HG03457 (cell line): Measurements from ENCODE around the gene RFX2.
"Not testable (repeated sequence)": the region's sequence is repeated elsewhere in the genome, so short reads cannot be mapped to it uniquely, and the experiment has no call there.

ENCODE experiments used
- ATAC-seq: cut with Tn5 transposase; IDR thresholded peaks from one replicate; pipeline ENCODE4 v1.9.1; 2021; ENCODE audit warnings: moderate number of reproducible peaks; ENCODE audit not compliant: unreplicated experiment

Gene RFX2

GRCh38 chr19:5974721-5975387 is 135.4 kb downstream of the RFX2 start:
- no peak for ATAC-seq

GRCh38 chr19:5973867-5974635 is 136.2 kb downstream of the RFX2 start:
- no peak for ATAC-seq

DNA sequence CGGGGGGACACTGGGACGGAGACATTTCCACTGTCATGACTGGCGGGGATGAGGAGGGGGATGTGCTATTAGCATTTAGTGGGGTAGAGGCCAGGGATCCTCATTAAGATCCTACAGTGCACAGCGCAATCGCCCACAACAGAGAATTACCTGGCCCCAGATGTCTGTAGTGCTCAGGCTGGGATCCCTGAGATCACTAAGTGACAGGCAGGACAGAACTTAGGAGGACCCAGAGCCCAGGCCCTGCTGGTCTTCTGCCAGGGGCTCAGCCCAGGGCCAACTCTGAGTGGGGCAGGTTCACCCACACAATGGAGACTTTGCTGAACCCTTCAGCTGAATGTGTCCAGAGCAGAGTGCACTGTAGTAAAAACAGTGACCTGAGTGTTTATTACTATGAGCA is 136.9 kb downstream of the RFX2 start:
- no peak for ATAC-seq

- no peak for ATAC-seq
Measured at GRCh38 chr19:5972355-5972731, 138.0 kb downstream of the RFX2 start.

DNA sequence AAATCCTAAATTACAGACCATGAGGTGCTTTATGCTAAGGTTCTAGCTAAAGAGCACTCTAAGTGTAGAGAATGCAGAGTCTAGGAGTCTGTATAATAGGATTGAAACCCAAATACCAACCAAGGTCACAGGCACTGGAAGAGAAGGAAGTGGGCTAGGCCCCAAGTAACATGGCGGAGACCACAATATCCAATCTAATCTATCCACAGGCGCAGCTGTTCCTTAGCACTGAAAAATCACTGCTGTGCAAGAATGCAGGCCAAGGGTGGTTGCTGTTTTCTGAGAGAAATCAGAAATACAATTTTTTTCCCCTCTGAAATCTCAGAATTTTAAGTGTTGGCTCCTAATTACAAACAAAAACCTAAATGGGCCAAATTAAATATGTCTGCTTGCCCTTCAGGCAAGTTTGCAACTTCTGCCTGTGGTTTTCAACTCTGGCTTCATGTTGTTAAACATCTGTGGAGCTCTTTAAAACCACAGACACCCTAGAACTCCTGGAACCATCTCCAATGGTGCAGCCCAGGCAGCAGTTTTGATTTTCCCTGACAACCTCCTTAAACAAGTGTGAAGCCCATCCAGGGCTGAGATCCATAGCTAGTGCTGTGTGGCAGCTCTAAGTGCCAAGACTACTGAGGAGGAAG is 138.5 kb downstream of the RFX2 start:
- no peak for ATAC-seq

- ATAC-seq, result no peak
Measured at GRCh38 chr19:5969476-5969875, 140.8 kb downstream of the RFX2 start.

DNA sequence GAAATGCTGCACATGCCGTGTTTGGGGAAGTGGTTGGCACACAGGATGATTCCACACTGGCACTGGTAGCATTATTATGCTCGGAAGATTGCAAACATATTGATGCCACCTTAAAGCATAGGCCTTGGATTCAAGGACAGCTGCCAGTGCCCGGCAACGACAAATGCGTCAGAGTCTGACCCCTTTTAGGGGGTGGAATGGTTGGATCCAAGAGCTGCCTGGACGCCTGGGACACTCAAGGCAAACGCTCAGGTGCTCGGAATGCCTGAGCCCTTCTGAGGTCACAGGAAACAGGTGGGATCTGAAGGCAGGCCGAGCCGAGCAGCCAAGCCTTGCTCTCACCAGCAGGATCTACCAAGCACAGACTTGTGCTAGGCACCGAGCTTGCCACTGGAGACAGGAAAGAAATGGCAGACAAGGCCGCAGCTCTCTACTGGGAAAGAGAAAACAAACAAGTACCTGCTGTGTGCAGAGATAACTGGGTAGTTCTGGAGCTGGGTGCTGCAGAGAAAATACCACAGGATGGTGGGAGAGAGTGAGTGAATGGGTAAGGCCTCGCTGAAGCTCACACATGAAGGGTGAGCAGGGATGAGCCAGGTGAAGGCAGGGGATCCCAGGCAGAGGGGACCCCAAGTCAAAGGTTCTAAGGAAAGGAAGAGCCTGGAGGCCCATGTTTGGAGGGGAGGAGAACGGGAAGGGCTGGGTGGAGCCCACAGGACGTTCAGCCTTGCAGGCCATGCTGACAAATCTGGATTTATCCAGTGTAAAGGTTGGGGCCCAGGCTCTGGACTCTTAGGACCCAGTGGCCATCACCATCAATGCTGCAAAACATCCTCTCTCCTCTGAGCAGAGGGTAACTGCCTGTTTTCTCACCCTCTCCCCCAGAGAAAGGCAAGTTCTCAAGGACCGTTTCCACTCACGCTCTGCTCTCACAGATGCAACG is 141.6 kb downstream of the RFX2 start:
- no peak for ATAC-seq

GRCh38 chr19:5967994-5968430 is 142.3 kb downstream of the RFX2 start:
- no peak for ATAC-seq

DNA sequence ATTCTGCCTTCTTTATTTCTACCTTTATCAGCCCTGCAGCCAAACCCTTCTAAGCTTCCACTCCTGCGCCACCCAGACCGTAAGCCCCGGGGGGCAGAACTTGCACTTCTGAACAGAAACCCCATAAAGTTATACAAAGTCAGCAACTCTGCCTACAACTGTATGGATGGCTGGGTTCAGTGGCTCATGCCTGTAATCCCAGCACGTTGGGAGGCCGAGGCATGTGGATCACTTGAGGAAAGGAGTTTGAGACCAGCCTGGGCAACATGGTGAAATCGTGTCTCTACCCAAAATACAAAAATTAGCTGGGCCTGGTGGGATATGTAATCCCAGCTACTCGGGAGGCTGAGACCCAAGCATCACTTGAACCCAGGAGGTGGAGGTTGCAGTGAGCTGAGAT is 142.7 kb downstream of the RFX2 start:
- no peak for ATAC-seq

- ATAC-seq, result no peak
Measured at GRCh38 chr19:5966941-5967340, 143.4 kb downstream of the RFX2 start.

GRCh38 chr19:5966215-5966614 is 144.1 kb downstream of the RFX2 start:
- ATAC-seq, result no peak

DNA sequence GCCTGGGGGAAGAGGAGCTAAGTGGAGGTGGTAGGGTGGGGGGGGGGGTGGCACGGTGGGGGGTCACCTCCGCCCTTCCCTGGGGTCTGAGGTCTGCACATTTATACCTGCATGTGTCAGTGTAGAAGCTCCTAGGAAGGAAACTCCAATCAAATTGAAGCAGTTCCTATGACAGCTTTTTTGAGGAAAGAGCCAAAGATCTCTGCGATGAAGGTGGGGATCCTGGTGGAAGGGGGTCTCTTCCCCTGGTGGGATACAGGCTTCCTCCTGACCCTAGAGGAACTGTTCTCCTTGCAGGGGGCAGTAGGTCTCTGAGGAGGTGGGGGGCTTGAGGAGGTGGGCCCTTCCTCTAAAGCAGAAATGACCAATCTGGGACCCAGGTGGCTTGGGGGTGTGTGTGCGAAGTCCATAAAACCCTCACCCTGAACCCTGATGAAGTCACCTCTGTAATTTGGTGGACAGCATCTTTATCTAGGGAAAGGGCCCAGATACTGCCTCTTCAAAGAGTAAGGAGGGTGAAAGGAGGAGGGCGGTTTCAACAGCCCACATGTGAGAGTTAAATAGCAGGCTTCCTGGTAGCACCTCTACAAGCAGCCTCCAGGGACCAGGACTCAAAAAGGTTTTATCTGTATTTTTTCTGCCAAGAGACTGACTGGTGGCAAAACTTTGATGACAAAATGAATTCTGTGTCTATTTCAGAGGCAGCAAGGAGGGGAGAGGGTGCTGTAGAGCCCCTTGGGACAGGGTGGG is 145.3 kb downstream of the RFX2 start:
- no peak for ATAC-seq

DNA sequence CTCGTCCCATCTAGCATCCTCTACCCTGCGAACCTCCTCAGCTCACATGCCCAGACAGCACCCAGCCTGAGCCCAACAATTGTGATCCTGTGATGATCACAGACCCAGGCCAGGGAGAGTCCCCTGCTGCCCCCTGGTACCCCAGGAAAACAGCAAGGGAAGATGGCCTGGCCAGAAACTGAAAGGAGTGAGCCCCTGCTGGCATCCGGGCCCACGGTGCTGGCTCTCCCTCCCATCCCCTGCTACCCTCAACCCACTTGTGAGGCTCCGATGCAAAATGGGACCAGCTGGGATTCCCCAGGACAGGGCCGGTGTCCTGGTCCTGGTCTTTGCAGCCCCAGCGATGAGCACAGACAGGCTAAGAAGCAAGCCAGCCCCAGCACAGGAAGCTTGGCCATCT is 146.4 kb downstream of the RFX2 start:
- ATAC-seq, result no peak

DNA sequence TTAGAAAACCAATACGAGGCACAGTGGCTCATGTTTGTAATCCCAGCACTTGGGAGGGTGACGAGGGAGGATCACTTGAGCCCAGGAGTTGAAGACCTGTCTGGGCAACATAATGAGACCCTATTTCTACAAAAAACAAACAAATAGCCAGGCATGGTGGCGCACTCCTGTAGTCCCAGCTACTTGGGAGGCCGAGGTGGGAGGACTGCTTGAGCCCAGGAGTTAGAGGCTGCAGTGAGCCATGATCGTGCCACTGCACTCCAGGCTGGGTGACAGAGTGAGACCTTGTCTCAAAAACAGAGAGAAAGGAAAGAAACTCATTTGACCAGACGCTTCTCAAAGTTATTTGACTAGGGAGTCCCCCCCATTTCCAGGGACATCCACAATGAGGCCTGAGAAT is 147.0 kb downstream of the RFX2 start:
- ATAC-seq, result not testable (repeated sequence)

DNA sequence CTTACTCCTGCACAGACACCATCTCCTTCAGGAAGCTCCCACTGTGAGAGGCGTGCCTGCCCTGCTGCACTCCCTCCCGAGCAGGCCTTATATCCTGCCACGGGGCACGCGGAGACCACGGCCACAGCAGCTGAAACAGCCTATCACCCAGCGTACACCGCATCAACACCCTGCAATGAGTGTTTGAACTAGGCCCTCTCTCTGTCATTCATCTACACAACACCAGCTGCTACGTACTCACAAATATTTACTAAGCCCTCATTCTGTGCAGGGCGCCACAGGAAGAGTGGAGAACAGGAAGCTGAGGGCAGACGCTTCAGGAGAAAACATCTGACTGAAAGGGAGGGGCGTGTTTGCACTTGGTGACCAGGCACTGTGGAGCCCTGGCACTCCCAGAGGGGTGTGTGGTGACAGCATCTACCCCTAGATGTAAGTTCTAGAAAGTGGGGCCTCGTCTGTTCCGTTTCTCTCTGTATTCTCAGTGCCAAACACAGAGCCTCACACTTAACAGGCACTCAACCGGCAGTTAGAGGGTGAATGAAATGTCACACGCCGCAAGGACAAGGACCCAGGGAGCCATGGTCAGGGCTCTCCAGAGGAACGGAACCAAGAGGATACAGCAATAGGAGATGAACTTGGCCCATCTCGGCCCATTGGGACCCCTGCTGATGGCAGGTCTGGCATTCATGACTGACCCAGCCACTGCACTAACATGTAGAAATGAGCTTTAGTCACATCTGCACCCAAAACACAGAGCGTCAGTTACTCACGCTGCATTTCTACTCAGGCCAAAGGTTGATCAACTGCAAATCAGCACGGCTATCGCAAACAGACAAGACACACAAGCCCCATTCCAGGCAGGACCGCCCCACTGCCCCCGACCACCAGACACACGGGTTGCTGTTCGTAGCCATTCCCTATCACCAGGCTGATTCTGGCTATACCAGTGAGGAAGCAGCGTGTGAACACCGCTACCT is 148.0 kb downstream of the RFX2 start:
- ATAC-seq, result no peak

DNA sequence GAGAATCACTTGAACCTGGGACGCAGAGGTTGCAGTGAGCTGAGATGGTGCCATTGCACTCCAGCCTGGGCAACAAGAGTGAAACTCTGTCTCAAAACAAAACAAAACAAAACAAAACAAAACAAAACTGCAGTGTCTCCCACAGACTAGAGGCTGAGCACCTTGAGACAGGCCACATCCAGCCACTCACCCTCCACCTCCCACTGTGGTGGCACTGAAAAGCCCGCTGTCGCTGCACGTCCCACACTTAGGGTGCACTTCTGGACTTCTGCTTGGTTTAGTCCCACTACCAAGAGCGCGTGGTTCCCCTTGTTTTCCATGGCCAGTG is 148.7 kb downstream of the RFX2 start:
- not testable (repeated sequence) for ATAC-seq

GRCh38 chr19:5960005-5961001 is 150.0 kb downstream of the RFX2 start:
- no peak for ATAC-seq
